Measurements from ENCODE around the gene AFG3L2. TPM values are rescaled to one million over a fixed set of nuclear protein-coding genes. Genes with fewer than 3 reads are reported as not detected.
A peak's percentile ranks its signal among the peaks of the same experiment; 100 is the strongest.

The AFG3L2 gene
- total RNA-seq, 2 donors from 2014 or later: 60.1 to 91.9 TPM

GRCh38 chr18:12313530-12314245 lies 63.3 kb downstream of the AFG3L2 start:
- no peak for TF ChIP-seq CTCF (IDR thresholded peaks at IDR 0.05)
- peak overlapping the region; percentile 80 to 82 for H3K27ac ChIP-seq
- H3K27me3 ChIP-seq: no peaks in the 10 kb centered on the region
- H3K9me3 ChIP-seq: peaks cover 0 to 8% of the 10 kb centered on the region in 2 donors
- peaks cover 0 to 80% of the 10 kb centered on the region in 2 donors for H3K4me1 ChIP-seq
- H3K36me3 ChIP-seq: peaks cover 29% of the 10 kb centered on the region
- no peak overlapping the region for H3K4me3 ChIP-seq
- DNase-seq (ENCODE audit: low spot score): no peak

DNA sequence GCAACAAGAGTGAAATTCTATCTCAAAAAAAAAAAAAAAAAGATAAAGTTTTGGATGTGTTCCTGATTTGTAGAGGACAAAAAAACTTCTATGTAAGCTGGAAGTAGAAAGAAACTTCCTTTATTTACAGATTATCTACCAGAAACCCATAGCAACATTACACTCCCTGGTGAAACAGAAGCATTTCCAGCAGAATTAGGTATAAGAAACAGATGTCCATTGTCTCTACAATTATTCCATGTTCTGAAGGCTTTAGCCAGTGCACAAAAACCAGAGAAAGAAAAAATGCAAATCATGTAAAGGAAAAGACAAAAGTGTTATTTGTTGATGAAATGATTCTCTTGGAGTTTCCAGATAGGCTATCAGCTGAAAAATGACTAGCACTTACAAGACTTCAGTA lies 64.1 kb downstream of the AFG3L2 start:
- H3K9me3 ChIP-seq: peaks cover 0 to 8% of the 10 kb centered on the region in 2 donors
- peaks cover 29% of the 10 kb centered on the region for H3K36me3 ChIP-seq
- DNase-seq (ENCODE audit: low spot score): no peak
- peaks cover 0 to 73% of the 10 kb centered on the region in 2 donors for H3K4me1 ChIP-seq
- no peak for TF ChIP-seq CTCF (IDR thresholded peaks at IDR 0.05)
- H3K4me3 ChIP-seq: no peak overlapping the region
- H3K27me3 ChIP-seq: no peaks in the 10 kb centered on the region
- peak overlapping the region; percentile 80 to 82 for H3K27ac ChIP-seq

DNA sequence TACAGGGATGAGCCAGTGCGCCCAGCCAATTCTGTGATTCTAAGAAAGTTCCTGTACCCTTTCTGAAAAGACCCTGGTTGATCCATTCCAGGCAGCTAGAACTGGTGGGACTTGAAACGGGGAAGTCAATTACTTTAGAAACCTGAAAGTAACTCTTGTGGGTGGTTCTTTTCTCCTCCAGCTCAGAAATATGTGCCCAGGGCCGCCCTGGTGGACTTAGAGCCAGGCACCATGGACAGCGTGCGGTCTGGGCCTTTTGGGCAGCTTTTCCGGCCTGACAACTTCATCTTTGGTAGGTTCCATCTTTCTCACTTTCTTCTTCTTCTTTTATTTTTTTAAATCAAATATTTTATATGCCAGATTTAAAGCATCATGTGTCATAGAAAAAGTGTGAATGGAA lies 66.3 kb downstream of the AFG3L2 start:
- peaks cover 24% of the 10 kb centered on the region for H3K36me3 ChIP-seq
- peaks cover 0 to 8% of the 10 kb centered on the region in 2 donors for H3K9me3 ChIP-seq
- H3K27ac ChIP-seq: peak overlapping the region; percentile 90 to 99
- TF ChIP-seq CTCF (IDR thresholded peaks at IDR 0.05): no peak
- peaks cover 0 to 66% of the 10 kb centered on the region in 2 donors for H3K4me1 ChIP-seq
- no peak overlapping the region for H3K4me3 ChIP-seq
- no peaks in the 10 kb centered on the region for H3K27me3 ChIP-seq
- DNase-seq (ENCODE audit: low spot score): peak; percentile 48

- Histone ChIP-seq H3K27ac (peak overlapping the region; percentile 90 to 99), H3K9me3 (peaks cover 0 to 8% of the 10 kb centered on the region in 2 donors), H3K4me1 (peaks cover 0 to 56% of the 10 kb centered on the region in 2 donors), H3K27me3 (no peaks in the 10 kb centered on the region), H3K36me3 (peaks cover 24% of the 10 kb centered on the region), H3K4me3 (peak overlapping the region; percentile 77 to 81)
- DNase-seq (ENCODE audit: low spot score): peak; percentile 50
- no peak for TF ChIP-seq CTCF (IDR thresholded peaks at IDR 0.05)
These were observed 67.3 kb downstream of the AFG3L2 start for GRCh38 chr18:12309683-12310198.

DNA sequence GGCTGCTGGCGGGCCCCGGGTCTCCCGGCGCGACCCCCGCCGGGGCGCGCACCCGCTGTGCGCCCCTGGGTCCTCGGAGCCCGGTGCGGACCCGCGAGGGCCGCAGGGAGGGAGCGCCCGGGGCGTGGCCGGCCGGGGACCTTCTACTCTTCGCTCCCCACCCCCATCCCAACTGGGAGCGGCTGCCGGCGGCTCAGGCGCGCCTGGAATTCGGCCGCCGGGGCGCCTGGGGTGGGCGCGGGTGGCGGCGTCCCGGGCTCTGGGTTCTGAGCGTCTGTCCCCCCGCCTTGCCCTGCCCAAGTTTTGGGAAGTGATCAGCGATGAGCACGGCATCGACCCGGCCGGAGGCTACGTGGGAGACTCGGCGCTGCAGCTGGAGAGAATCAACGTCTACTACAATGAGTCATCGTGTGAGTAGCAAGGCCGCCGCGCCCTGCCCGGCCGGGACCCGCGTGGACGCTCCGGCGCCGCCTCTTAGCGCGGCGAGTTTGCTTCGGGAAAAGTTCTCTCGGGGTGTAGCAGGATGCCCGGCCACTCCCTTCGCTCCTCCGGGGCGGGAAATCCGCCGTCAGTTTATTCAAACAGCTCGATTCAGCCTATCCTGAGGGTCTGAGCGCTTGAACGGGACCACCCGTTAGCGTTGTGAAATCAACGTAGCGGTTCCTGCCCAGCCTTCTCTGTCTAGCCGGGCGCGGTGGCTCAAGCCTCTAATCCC lies 68.5 kb downstream of the AFG3L2 start:
- peak; percentile 96 for DNase-seq (ENCODE audit: low spot score)
- Histone ChIP-seq H3K4me1 (peaks cover 0 to 44% of the 10 kb centered on the region in 2 donors), H3K36me3 (peaks cover 24% of the 10 kb centered on the region), H3K4me3 (peak overlapping the region; percentile 77 to 81), H3K27ac (peak overlapping the region; percentile 90 to 99), H3K27me3 (no peaks in the 10 kb centered on the region), H3K9me3 (peaks cover 0 to 8% of the 10 kb centered on the region in 2 donors)
- TF ChIP-seq CTCF (IDR thresholded peaks at IDR 0.05): no peak

Data from right atrium auricular region (tissue), 2 donors.